Activated CD4-positive, alpha-beta T cell treated with anti-CD3 and anti-CD28 coated beads for 1 hour (primary cell): ENCODE data around the gene STYXL1.

ENCODE experiments used
- DNase-seq: peaks from one replicate; pipeline ENCODE4 v3.0.0-alpha.2; 2020

STYXL1 gene

DNA sequence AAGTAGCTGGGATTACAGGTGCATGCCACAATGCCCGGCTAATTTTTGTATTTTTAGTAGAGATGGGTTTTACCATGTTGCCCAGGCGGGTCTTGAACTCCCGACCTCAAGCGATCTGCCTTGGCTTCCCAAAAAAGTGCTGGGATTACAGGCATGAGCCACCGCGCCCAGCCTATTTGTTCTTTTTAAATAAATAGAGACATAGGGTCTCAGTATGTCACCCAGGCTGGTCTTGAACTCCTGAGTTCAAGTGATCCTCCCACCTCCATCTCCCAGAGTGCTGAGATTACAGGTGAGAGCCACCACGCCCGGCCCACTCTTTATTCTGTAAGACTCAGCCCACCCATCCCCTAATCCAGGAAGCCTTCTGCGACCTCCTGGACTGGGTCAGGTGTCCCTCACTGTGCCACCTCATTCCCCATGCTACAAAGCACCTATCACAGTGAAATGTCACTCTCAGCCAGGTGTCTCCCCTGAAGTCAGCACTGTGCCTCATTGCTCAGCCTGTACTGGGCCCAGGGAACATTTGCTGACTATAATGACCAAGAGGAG, 56.2 kb downstream of the STYXL1 start:
- no peak for DNase-seq

DNA sequence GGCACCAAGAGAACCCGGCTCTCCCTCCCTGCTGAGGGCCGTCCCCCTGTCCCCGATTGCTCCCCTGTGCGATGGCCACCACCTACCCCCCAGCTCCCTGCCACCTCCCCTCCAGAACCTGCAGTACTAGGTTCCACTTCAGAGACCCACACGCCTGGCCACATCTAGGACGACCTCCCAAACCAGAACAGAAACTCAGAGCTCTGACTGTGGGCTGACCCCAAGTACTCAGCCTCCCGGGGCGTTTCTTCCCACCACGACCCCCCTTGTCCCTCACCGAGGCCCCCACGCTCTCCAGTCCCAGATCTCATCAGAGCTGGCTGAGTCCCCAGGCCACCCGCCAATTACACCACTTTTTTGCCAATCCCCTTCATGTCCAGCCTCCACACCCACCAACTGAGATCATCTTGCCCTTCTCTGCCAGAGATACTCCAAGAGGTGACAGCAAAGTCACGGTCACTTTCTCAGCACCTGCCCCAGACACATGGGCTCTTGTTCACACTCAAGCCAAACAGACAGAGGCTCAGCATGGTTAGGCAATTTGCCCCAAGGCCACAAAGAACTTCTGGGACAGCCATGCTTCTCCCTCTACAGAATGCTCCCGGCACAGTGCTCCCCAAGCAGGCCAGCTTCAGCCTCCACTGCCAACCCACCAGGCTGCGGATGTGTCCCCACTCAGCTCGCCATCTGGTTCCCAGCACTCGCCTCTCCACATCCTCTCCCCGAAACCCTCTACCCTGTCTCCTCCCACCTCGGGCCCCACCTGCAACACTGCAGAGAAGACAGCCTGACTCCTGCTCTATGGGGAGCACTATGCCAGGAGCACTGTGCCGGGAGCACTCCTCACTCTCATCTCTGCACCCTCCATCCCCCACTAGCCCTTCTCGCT, 58.1 kb downstream of the STYXL1 start:
- no peak for DNase-seq

DNA sequence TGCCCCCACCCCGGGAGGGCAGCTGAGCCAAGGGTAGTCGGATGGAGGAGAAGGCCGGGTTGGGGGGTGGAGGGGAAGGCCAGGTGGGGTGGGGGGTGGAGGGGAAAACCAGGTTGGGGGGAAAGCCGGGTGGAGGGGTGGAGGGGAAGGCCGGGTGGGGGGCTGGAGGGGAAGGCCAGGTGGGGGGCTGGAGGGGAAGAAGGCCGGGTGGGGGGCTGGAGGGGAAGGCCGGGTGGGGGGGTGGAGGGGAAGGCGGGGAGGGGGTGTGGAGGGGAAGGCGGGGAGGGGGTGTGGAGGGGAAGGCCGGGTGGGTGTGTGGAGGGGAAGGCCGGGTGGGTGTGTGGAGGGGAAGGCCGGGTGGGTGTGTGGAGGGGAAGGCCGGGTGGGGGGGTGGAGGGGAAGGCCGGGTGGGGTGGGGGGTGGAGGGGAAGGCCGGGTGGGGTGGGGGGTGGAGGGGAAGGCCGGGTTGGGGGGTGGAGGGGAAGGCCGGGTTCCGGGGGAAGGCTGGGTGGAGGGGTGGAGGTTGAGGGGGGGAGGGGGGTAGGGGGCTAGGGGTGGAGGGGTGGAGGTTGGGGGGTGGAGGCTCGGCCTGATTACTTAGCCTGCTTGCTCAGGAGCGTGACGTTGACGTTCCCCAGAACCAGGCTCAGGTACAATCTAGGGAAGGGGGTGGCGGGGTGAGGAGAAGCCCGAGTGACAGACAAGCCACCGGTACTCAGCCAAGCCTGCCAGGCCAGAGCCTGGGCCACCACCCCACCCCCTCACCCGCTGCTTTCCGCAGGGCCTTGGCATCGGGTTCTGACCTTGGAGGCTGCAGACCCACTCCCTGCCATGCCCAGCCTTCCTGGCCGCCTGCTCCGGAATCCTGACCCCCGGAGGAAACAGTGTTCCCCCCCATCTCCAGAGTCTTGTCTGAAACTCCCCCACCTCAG, 59.0 kb downstream of the STYXL1 start:
- DNase-seq, result no peak

DNA sequence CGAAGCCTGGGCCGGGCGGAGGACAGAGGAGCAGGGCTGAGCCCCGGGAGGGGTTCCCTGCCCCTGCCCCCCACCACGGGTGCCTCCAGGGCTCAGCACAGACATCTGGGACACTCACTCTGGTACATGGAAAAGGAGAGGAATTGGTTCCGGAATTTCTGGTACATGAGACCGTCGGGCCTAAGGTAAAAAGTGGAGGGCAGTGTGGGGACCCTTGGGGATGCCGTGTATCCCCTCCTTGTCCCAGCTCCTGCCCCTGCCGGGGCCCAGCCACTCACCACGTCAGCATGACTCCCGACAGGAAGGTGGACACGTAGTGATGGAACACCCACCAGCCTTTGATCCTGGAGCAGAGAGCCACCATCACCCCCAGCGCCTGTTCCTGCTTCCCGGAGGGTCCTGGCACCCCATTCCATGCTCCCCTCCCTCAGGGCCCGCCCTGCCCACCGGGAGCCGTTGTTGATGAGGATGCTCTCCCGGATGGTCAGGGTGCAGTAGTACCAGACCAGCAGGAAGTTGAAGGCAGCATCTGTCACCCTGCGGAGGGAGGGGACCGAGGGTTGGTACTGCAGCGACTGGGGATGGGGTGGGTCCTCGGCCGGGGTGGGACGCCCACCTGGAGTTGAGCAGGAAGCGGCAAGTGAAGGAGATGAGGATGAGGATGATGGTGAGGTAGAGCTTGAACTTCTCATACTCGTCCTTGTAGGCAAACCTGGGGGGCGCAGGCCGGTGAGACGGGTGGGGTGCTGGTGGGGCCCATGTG, 59.8 kb downstream of the STYXL1 start:
- no peak for DNase-seq

DNA sequence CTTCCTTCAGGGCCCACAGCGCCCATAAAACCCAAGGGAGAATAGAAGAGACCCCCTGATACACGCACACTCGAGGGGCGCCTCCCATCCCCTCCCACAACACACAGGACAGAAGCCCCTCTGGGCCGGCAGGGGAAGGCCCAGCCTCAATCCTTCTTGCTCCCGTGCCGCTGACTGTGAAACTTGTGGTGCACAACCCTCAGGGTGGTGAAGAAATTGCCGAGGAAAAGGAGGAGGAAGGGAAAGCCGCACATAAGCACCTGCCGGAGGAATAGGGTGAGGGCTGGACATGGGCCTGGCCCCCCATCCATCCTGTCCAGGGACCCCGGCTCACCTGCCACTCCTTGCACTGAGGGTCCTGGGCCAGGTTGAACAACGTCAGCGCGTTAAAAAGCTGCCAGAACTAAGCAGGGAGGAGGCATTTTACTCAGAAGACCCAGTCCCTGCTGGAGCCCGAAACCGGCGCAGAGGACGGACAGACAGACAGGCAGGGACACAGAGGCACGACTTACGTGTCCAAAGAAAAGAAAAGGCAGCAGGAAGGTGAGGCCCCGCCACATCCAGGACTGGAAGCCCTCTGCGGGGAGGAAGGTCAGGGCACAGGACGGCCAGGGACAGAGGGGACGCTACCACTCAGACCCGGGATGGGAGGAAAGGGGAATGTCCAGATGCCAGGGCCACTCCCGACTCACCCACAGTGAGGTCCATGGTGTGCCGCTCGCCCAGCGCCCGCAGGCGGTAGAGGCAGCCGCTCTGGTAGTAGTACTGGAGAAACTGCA, 60.6 kb downstream of the STYXL1 start:
- DNase-seq, result no peak

- DNase-seq, result no peak
These were observed 61.5 kb downstream of the STYXL1 start for GRCh38 chr7:75986147-75986781.

DNA sequence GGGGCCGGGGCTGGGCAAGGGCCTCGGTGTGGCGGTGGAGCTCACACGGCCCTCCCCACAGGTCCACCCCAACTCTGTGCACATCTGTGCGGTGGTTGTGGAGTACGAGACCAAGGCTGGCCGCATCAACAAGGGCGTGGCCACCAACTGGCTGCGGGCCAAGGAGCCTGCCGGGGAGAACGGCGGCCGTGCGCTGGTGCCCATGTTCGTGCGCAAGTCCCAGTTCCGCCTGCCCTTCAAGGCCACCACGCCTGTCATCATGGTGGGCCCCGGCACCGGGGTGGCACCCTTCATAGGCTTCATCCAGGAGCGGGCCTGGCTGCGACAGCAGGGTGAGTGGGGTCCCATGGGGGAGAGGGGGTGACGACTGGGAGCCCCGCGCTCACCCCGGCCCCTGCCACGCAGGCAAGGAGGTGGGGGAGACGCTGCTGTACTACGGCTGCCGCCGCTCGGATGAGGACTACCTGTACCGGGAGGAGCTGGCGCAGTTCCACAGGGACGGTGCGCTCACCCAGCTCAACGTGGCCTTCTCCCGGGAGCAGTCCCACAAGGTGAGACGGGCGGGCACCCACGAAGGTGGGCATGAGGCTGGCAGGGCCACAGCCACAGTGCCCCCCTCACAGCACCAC, 62.2 kb downstream of the STYXL1 start:
- DNase-seq, result no peak

- DNase-seq, result no peak
These were observed 62.7 kb downstream of the STYXL1 start for GRCh38 chr7:75985009-75985517.

DNA sequence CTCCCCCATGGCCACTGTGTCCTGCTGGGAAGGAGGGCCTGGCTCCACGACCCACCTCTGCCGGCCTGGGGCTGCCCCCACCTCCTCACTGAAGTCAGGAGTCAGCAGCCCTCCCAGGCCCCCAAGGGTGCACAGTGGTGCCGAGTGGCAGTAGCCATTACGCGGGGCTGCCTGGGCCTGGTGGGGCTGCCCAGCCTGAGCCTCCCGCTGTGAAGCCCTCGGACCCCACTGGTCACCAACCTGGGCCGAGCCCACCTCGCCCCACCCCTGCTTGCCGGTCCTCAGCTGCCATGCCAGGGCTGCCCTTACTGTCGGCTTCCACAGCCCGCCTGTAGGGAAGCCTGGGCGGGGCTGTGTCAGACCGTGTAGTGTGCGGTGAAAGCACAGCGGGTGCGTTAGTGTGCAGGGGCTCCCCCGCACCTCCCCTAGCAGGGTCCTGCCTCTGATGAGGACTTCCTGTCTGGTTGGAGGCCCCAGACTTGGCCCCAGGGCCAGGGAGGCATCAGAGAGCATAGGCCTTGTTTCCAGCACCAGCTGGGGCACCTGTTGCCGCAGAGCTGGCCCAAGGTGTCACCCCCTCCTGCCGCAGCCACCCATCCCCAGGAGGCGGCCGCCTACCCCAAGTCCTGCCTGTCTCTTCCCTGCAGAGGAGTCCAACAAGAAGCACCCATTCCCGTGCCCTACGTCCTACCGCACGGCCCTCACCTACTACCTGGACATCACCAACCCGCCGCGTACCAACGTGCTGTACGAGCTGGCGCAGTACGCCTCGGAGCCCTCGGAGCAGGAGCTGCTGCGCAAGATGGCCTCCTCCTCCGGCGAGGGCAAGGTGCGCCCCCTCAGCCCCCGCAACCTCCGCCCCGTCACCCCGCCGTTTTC, 63.4 kb downstream of the STYXL1 start:
- no peak for DNase-seq

- no peak for DNase-seq
These were observed 64.2 kb downstream of the STYXL1 start for GRCh38 chr7:75983471-75984129.

DNA sequence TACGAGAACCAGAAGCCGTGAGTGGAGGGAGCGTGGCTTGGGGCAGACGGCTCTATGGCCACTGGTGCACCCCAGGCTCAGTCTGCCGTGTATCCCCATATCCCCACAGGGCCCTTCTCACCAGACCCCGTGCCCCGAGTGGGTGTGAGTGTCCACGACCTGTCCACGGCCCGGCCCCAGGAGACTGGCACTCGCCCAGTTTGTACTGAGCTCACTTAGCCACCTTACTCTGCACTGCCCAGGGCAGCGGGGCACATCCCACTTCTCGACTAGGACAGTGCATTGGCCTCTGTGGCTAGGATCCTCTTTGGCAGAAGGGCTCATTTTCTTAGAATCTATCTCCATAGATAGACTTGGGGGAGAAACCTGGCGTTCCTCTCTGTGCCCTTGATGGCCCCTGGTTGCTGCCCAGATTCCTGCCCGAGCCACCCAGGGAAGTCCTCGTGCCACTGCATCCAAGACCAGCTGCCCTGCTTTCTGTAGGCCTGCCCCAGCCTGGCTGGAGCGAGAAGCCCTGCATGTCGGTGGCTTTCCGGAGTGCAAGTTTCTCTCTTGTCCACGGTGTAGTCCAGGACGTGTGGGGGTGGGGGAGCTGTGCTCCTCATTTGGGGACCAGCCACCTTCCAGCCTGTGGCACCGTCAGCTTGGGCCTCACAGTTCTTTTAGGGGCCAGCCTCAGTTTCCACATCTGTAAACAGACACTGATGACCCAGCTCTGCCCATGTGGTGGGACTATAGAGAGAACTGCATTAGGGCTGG, 65.3 kb downstream of the STYXL1 start:
- no peak for DNase-seq

DNA sequence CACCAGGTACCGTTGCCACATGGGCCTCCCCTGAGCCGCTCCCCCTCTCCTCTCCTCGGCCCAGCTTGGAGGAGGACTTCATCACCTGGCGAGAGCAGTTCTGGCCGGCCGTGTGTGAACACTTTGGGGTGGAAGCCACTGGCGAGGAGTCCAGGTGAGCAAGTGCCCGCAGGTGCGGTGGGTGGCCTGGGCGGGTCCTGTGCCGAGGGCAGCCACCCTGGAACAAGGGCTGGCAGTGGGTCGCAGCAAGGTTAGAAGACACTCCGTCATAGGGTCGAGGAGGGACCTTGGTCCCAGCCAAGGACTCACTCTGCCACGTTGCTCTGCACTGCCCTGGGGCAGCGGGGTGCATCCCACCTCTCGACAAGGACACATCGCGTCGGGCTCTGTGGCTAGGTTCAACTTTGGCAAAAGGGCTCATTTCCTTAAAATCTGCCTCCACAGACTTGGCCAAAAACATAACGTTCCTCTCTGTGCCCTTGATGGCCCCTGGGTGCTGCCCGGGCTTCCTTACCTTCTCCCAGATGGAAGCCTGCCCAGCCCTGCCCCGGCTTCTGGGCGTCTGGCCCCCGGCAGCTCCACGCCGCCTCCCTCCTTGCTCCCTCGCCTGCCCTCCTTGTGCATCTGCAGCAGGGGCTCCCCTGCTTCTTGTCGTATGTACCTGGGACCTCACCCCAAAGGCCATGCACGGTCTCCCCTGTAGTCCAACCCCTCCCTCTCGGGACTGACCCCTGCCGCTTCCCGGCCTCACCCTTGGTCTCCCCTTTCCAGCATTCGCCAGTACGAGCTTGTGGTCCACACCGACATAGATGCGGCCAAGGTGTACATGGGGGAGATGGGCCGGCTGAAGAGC, 66.1 kb downstream of the STYXL1 start:
- DNase-seq, result no peak

GRCh38 chr7:75981203-75981452, 66.7 kb downstream of the STYXL1 start:
- no peak for DNase-seq

DNA sequence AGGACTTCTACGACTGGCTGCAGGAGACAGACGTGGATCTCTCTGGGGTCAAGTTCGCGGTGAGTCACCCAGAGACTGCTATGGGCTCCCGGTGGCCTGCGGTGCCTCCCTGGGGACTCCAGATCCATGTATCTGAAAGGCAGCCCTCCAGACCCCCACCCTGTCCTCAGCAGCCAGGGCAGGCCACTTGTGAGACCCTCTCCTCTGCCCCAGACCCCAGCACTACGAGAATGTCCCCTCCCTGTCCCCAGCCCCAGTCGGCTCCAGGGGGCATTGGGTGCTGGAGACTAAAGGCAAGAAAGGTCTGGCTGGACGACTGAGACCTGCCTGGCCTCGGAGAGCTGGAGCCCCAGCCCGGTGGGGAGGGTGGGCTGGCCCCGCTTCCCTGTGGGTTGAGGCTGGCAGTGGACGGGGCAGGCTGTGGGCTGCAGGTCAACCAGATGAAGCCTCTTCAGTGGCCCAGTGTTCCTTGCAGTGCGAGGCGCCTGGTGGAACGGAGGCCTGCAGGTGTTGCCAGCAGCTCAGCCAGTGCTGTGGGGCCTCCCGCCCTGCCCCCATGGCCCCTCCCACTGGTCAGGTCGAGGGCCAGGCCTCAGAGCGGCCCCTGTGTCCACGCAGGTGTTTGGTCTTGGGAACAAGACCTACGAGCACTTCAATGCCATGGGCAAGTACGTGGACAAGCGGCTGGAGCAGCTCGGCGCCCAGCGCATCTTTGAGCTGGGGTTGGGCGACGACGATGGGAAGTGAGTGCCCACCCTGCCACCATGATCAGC, 67.2 kb downstream of the STYXL1 start:
- no peak for DNase-seq

DNA sequence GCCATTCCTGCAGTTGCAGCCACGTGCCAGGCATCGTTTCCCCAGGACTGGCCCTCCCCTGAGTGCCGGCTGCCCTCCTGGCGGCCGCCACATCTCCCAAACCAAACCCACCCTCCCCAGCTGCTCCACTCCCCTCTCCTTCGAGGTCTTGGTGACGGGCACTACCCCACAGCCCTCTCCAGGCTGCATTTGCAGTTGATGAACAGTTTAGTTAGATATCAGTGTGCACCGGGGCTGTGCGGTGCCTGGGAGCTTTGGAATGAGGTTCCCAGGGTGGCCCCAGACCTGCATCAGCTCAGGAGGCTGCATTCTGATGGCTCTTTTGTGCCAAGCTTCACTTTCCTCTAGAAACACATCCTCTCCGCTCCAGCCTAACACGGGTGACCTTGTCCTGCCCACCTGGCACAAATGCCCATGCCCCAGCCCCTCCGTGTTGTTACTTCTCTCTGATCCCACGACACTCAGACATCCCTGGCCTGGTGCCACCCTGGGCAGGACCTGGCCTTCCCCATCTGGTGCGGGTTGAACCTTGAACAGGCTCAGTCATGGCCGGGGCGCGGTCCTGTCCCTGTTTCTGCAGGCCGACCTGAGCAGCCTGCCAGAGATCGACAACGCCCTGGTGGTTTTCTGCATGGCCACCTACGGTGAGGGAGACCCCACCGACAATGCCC, 67.9 kb downstream of the STYXL1 start:
- DNase-seq, result no peak

DNA sequence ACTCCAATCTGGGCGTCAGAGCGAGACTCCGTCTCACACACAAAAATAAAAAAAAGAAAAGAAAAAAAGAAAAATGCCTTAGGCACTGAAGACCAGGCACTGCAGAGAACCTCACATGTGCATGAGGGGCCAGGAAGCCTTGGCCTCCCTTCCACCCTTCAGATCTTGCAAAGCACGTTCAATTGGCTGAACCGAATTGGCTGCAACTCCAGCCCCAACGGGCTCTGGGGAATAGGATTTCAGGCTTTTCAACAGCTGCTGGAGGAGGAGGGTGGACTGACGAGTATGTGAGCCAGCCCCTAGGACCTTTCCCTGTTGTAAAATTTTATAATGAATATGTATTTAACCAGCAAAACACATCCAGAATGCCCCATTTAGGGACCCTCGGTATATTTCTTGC, 70.1 kb downstream of the STYXL1 start:
- DNase-seq, result no peak
